ENCODE results near the gene NOP14. TPM values are rescaled to one million over a fixed set of nuclear protein-coding genes. Genes with fewer than 3 reads are reported as not detected.
A peak's percentile ranks its signal among the peaks of the same experiment; 100 is the strongest.

The NOP14 gene
- total and polyA plus RNA-seq, 2 of the 8 experiments (the other 6 are each of a cell fraction or from before 2014, with no cell fraction given): 8.6 to 45.3 TPM

DNA sequence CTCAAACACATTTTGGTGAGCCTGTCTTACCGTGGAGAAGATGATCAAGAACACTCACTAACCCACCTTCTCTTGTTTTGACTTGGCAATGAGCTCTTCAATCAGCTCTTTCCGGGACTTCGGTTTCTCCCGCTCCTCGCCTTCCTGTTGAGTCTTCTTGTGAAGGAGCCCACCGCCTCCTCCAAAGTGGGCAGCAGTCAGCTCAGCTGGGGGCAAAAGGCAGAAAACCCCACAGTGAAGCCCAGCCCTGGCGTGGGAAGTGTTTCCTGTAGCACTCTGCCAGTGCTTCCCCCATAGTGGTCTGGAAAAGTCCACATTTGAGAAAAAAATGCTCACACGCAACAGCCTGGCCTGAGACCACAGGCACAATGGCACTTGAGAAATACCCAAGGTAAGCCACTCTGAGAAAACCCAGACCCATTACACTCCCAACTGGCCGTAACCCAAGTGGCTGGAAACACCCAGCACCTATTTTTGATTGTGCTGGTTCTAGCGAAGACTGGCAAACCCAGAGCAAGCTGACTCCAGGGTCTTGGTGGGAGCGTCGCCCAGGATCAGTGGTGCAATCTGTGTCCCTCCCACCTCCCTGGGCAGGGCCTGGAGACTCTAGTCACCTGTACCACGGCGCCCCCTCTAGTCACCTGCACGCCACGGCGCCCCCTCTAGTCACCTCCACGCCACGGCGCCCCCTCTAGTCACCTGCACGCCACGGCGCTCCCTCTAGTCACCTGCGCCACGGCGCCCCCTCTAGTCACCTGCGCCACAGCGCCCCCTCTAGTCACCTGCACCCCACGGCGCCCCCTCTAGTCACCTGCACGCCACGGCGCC, 8.6 kb downstream of the NOP14 start:
- ChIA-PET CTCF (ENCODE audit: partially characterized antibody) (interaction anchor here (0.6 to 2.7 kb wide), 27 partner anchors 10 to 1181 kb away, joined by 3 to 23 read pairs (median 4); no protein-coding TSS in a partner anchor), POLR2A (ENCODE audit: partially characterized antibody) (interaction anchor here (2.0 to 5.1 kb wide), 3 partner anchors 9 to 19 kb away, joined by 10 to 23 read pairs (median 13); partner anchors contain the start of genes GRK4 and NOP14)
- H2BK15ac ChIP-seq (ENCODE audit: low read length): no peak overlapping the region
- peaks cover 14 to 15% of the 10 kb centered on the region in 2 experiments for H3K9me3 ChIP-seq (ENCODE audit: insufficient read depth in 2 of 2, low read depth in 1 of 2, low read length in 1 of 2)
- H4K20me1 ChIP-seq (replicated peaks in 1 of 2; ENCODE audit: control insufficient read depth in 1 of 2, insufficient read depth in 2 of 2, low read length in 2 of 2): peaks cover 0 to 9% of the 10 kb centered on the region in 2 experiments
- no peak overlapping the region for H2AFZ ChIP-seq (ENCODE audit: low read length)
- no peak overlapping the region for H2AK5ac ChIP-seq (ENCODE audit: low read depth, low read length)
- no peak overlapping the region for H3K4ac ChIP-seq (replicated peaks; ENCODE audit: insufficient read length, low read depth, low read length)
- peaks cover under 1 to 21% of the 10 kb centered on the region in 2 experiments; a peak in 3 of 4 replicates for H3K79me2 ChIP-seq (ENCODE audit: control insufficient read depth in 1 of 2, insufficient read depth in 2 of 2, low read length in 2 of 2)
- H4K91ac ChIP-seq (replicated peaks; ENCODE audit: insufficient read length, low read length): no peak overlapping the region
- H3K14ac ChIP-seq (ENCODE audit: insufficient read length): no peak overlapping the region
- no peaks in the 10 kb centered on the region for H3K27me3 ChIP-seq (replicated peaks in 1 of 4; ENCODE audit: control insufficient read depth in 3 of 4, extremely low read depth in 1 of 4, insufficient read depth in 3 of 4, low read length in 3 of 4)
- H2BK5ac ChIP-seq (ENCODE audit: low read depth, low read length): no peak overlapping the region
- FAIRE-seq: no peak
- H3K23me2 ChIP-seq (ENCODE audit: low read depth, low read length): no peaks in the 10 kb centered on the region
- no peak overlapping the region for H2BK120ac ChIP-seq (replicated peaks; ENCODE audit: low read depth, low read length)
- H3K79me1 ChIP-seq (ENCODE audit: low read depth, low read length): peaks cover 2% of the 10 kb centered on the region; the same call in 1 of the 2 replicates
- H3K23ac ChIP-seq (ENCODE audit: insufficient read length): no peak overlapping the region
- H3K36me3 ChIP-seq (ENCODE audit: control insufficient read depth in 2 of 4, insufficient read depth in 4 of 4, low read length in 3 of 4): peaks cover 53 to 87% (median 70%) of the 10 kb centered on the region in 4 experiments
- no peak overlapping the region for H2BK12ac ChIP-seq (ENCODE audit: low read depth, low read length)
- H4K5ac ChIP-seq (ENCODE audit: insufficient read length, low read depth, low read length): no peak overlapping the region
- H3K4me3 ChIP-seq (ENCODE audit: extremely low read depth in 1 of 4, insufficient read depth in 2 of 4, low read depth in 3 of 4, low read length in 4 of 4): no peak overlapping the region
- no peaks in the 10 kb centered on the region for H3K4me1 ChIP-seq (replicated peaks in 1 of 4; ENCODE audit: control insufficient read depth in 3 of 4, insufficient read depth in 4 of 4, low read length in 3 of 4)
- H3K9ac ChIP-seq (replicated peaks in 1 of 4; ENCODE audit: extremely low read depth in 1 of 4, low read depth in 3 of 4, low read length in 3 of 4): no peak overlapping the region
- no peak overlapping the region for H3K4me2 ChIP-seq (ENCODE audit: insufficient read depth in 1 of 2, low read depth in 2 of 2, low read length in 2 of 2)
- H4K8ac ChIP-seq (ENCODE audit: extremely low read depth, insufficient read depth, low read length): no peak overlapping the region
- no peak overlapping the region for H2BK20ac ChIP-seq (ENCODE audit: low read length)
- 91% methylated on average over 12 of the region's 33 CpGs; no CpG with 5 or more reads in 1 of the 2 experiments for WGBS, 2 experiments (ENCODE audit: extremely low coverage in 1 of 2, insufficient coverage in 1 of 2, insufficient read length in 1 of 2, insufficient replicate concordance in 2 of 2, low coverage in 1 of 2, low lambda C conversion rate in 2 of 2, missing lambda C conversion rate in 1 of 2)
- H3K27ac ChIP-seq (ENCODE audit: low read depth, low read length): no peak overlapping the region
- H3K56ac ChIP-seq (replicated peaks; ENCODE audit: insufficient read length, low read depth, low read length): no peak overlapping the region
- no peak overlapping the region for H3K18ac ChIP-seq (ENCODE audit: extremely low read depth, low read length)
- DNase-seq (ENCODE audit: low read depth in 1 of 2, low spot score in 2 of 2): peak in 1 of 2 experiments; percentile 78
- TF ChIP-seq CTBP2 (IDR thresholded peaks at IDR 0.05; ENCODE audit: borderline replicate concordance, insufficient read depth, insufficient read length, low read length): peak; percentile 79
- TF ChIP-seq SAP30 (IDR thresholded peaks at IDR 0.05; ENCODE audit: insufficient read depth, insufficient replicate concordance, low read length): no peak
- TF ChIP-seq, protein P1, sequence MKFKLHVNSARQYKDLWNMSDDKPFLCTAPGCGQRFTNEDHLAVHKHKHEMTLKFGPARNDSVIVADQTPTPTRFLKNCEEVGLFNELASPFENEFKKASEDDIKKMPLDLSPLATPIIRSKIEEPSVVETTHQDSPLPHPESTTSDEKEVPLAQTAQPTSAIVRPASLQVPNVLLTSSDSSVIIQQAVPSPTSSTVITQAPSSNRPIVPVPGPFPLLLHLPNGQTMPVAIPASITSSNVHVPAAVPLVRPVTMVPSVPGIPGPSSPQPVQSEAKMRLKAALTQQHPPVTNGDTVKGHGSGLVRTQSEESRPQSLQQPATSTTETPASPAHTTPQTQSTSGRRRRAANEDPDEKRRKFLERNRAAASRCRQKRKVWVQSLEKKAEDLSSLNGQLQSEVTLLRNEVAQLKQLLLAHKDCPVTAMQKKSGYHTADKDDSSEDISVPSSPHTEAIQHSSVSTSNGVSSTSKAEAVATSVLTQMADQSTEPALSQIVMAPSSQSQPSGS (IDR thresholded peaks at IDR 0.05; ENCODE audit: low read length): no peak
- TF ChIP-seq POLR2AphosphoS5 (IDR thresholded peaks at IDR 0.05; ENCODE audit: low read depth, low read length): peak; percentile 80; the same call in 1 of the 2 replicates
- TF ChIP-seq TAF7 (optimal IDR thresholded peaks at IDR 0.05; ENCODE audit: borderline replicate concordance, low read depth, low read length): peak; percentile 64
- TF ChIP-seq KDM1A (IDR thresholded peaks at IDR 0.05; ENCODE audit: borderline replicate concordance, low read length): no peak
- TF ChIP-seq SP1 (IDR thresholded peaks at IDR 0.05; ENCODE audit: low read depth, low read length): no peak
- no peak for TF ChIP-seq SIX5 (IDR thresholded peaks at IDR 0.05; ENCODE audit: low read depth, low read length)
- peak; percentile 67; the same call in 1 of the 2 replicates for TF ChIP-seq TCF12 (IDR thresholded peaks at IDR 0.05; ENCODE audit: low read depth, low read length)
- TF ChIP-seq JUND (IDR thresholded peaks at IDR 0.05; ENCODE audit: low read length): no peak
